Neural progenitor cell (in vitro differentiated cells): ENCODE measurements around the gene INPP4B. TPM values are rescaled to one million over a fixed set of nuclear protein-coding genes. Genes with fewer than 3 reads are reported as not detected.

Experiments used
- DNase-seq: peaks from one replicate; pipeline ENCODE4 v3.0.0-alpha.2; 2016; ENCODE audit warnings: low spot score
- H2AFZ ChIP-seq: fragments of 200-600 bp; sonication (generic); replicated peaks from 2 replicates; pipeline ENCODE4 v1.6.1; 2016; ENCODE audit warnings: antibody characterized with exemption
- H3F3A ChIP-seq: fragments of 200-600 bp; sonication (generic); 2 replicates; pipeline ENCODE4 v1.6.1; 2016; ENCODE audit warnings: antibody characterized with exemption, low read depth
- H3K27ac ChIP-seq: fragments of 200-600 bp; sonication (generic); 2 replicates; pipeline ENCODE4 v1.5.1; 2016; ENCODE audit warnings: mild to moderate bottlenecking
- H3K27me3 ChIP-seq: fragments of 200-600 bp; sonication (generic); 2 replicates; pipeline ENCODE4 v1.6.1; 2016; ENCODE audit warnings: mild to moderate bottlenecking, moderate library complexity
- H3K36me3 ChIP-seq: fragments of 200-600 bp; sonication (generic); 2 replicates; pipeline ENCODE4 v1.5.1; 2016
- H3K4me1 ChIP-seq: fragments of 200-600 bp; sonication (generic); 2 replicates; pipeline ENCODE4 v1.6.1; 2016; ENCODE audit warnings: mixed run types
- H3K4me2 ChIP-seq: fragments of 200-600 bp; sonication (generic); 2 replicates; pipeline ENCODE4 v1.6.1; 2016
- H3K4me3 ChIP-seq: fragments of 200-600 bp; sonication (generic); 2 replicates; pipeline ENCODE4 v1.5.1; 2016
- H3K79me2 ChIP-seq: fragments of 200-600 bp; sonication (generic); 2 replicates; pipeline ENCODE4 v1.6.1; 2016; ENCODE audit warnings: low read depth
- H3K9ac ChIP-seq: fragments of 200-600 bp; sonication (generic); 2 replicates; pipeline ENCODE4 v1.6.1; 2016
- H3K9me3 ChIP-seq: fragments of 200-600 bp; sonication (generic); 2 replicates; pipeline ENCODE4 v1.5.1; 2016; ENCODE audit warnings: low read depth
- H4K20me1 ChIP-seq: fragments of 200-600 bp; sonication (generic); 2 replicates; pipeline ENCODE4 v1.6.1; 2016; ENCODE audit warnings: low read depth
- H3K27ac Mint-ChIP-seq: 3 replicates; pipeline ENCODE4 v1.8.0; 2021; ENCODE audit warnings: mixed read lengths
- H3K27me3 Mint-ChIP-seq: 2 replicates; pipeline ENCODE4 v1.8.0; 2022; ENCODE audit warnings: low read depth, mild to moderate bottlenecking, inconsistent platforms, moderate library complexity, mixed read lengths; ENCODE audit not compliant: insufficient read depth
- H3K36me3 Mint-ChIP-seq: 3 replicates; pipeline ENCODE4 v1.8.0; 2021; ENCODE audit warnings: mixed read lengths
- H3K4me1 Mint-ChIP-seq: 3 replicates; pipeline ENCODE4 v1.8.0; 2021; ENCODE audit warnings: mixed read lengths
- H3K4me3 Mint-ChIP-seq: 3 replicates; pipeline ENCODE4 v1.8.0; 2021; ENCODE audit warnings: mild to moderate bottlenecking, moderate library complexity, mixed read lengths
- H3K9me3 Mint-ChIP-seq: 3 replicates; pipeline ENCODE4 v1.8.0; 2020; ENCODE audit warnings: mixed read lengths
- CTCF ChIP-seq: fragments of 200-600 bp; sonication (generic); IDR thresholded peaks from 2 replicates; pipeline ENCODE4 v1.5.1; 2017; ENCODE audit warnings: antibody characterized with exemption, mild to moderate bottlenecking
- EZH2 ChIP-seq: fragments of 200-600 bp; sonication (generic); IDR thresholded peaks from 2 replicates; pipeline ENCODE4 v1.6.1; 2017; ENCODE audit warnings: antibody characterized with exemption, mild to moderate bottlenecking, moderate library complexity
- EZH2phosphoT487 ChIP-seq: fragments of 200-600 bp; sonication (generic); IDR thresholded peaks from 2 replicates; pipeline ENCODE4 v1.6.1; 2017; ENCODE audit warnings: antibody characterized with exemption
- total RNA-seq: library from RNA; depleted of rRNA; stranded (reverse); fragments of >200 nt; gene quantifications from 2 replicates; pipeline ENCODE4 v1.2.3, GENCODE V29; 2015; ENCODE audit warnings: low replicate concordance

INPP4B gene
- total RNA-seq, 1 donor from 2014 or later: 1.3 TPM

- Histone ChIP-seq H3K4me3 (no peak overlapping the region), H3K9ac (no peak overlapping the region), H3K4me2 (no peak overlapping the region), H3K27me3 (no peaks in the 10 kb centered on the region), H2AFZ (no peak overlapping the region), H3K4me1 (no peaks in the 10 kb centered on the region), H3K9me3 (no peaks in the 10 kb centered on the region), H3K36me3 (no peaks in the 10 kb centered on the region), H3K79me2 (no peaks in the 10 kb centered on the region), H3F3A (no peaks in the 10 kb centered on the region), H4K20me1 (no peaks in the 10 kb centered on the region), H3K27ac (no peak overlapping the region)
- H3K9me3 Mint-ChIP-seq: peaks cover 9% of the 10 kb centered on the region
- H3K36me3 Mint-ChIP-seq: no peaks in the 10 kb centered on the region
- H3K27me3 Mint-ChIP-seq: peaks cover 3% of the 10 kb centered on the region
- no peak for DNase-seq
- H3K4me3 Mint-ChIP-seq: no peak overlapping the region
- H3K27ac Mint-ChIP-seq: no peak overlapping the region
- TF ChIP-seq CTCF: no peak
- TF ChIP-seq EZH2phosphoT487: no peak
- no peak for TF ChIP-seq EZH2
- no peaks in the 10 kb centered on the region for H3K4me1 Mint-ChIP-seq
These were observed 597.2 kb downstream of the INPP4B start for GRCh38 chr4:142248946-142249345.

- Mint-ChIP-seq H3K36me3 (no peaks in the 10 kb centered on the region), H3K9me3 (peaks cover 6% of the 10 kb centered on the region), H3K4me1 (no peaks in the 10 kb centered on the region), H3K27me3 (no peaks in the 10 kb centered on the region), H3K27ac (no peak overlapping the region), H3K4me3 (no peak overlapping the region)
- Histone ChIP-seq H3K79me2 (no peaks in the 10 kb centered on the region), H3K27ac (no peak overlapping the region), H3K4me1 (no peaks in the 10 kb centered on the region), H4K20me1 (no peaks in the 10 kb centered on the region), H3F3A (no peaks in the 10 kb centered on the region), H2AFZ (no peak overlapping the region), H3K4me2 (no peak overlapping the region), H3K9me3 (no peaks in the 10 kb centered on the region), H3K4me3 (no peak overlapping the region), H3K27me3 (no peaks in the 10 kb centered on the region), H3K36me3 (no peaks in the 10 kb centered on the region), H3K9ac (no peak overlapping the region)
- no peak for DNase-seq
- no peak for TF ChIP-seq EZH2phosphoT487
- no peak for TF ChIP-seq EZH2
- TF ChIP-seq CTCF: no peak
These were observed 602.8 kb downstream of the INPP4B start for GRCh38 chr4:142243255-142243654.

GRCh38 chr4:142242156-142242555 is 603.9 kb downstream of the INPP4B start:
- Histone ChIP-seq H3K9ac (no peak overlapping the region), H3K4me3 (no peak overlapping the region), H3K9me3 (no peaks in the 10 kb centered on the region), H3K4me1 (no peaks in the 10 kb centered on the region), H3F3A (no peaks in the 10 kb centered on the region), H3K4me2 (no peak overlapping the region), H3K27me3 (no peaks in the 10 kb centered on the region), H3K27ac (no peak overlapping the region), H3K36me3 (no peaks in the 10 kb centered on the region), H3K79me2 (no peaks in the 10 kb centered on the region), H4K20me1 (no peaks in the 10 kb centered on the region), H2AFZ (no peak overlapping the region)
- no peak overlapping the region for H3K4me3 Mint-ChIP-seq
- H3K27ac Mint-ChIP-seq: no peak overlapping the region
- H3K36me3 Mint-ChIP-seq: no peaks in the 10 kb centered on the region
- no peaks in the 10 kb centered on the region for H3K27me3 Mint-ChIP-seq
- no peak for DNase-seq
- no peak for TF ChIP-seq CTCF
- no peak for TF ChIP-seq EZH2
- TF ChIP-seq EZH2phosphoT487: no peak
- peaks cover 6% of the 10 kb centered on the region for H3K9me3 Mint-ChIP-seq
- no peaks in the 10 kb centered on the region for H3K4me1 Mint-ChIP-seq

GRCh38 chr4:142238589-142238988 is 607.5 kb downstream of the INPP4B start:
- no peak overlapping the region for H3K27ac Mint-ChIP-seq

More at GRCh38 chr4:142238589-142238988, 607.5 kb downstream of the INPP4B start:
- Histone ChIP-seq H3K27ac (no peak overlapping the region), H3K36me3 (no peaks in the 10 kb centered on the region), H3F3A (no peaks in the 10 kb centered on the region), H3K27me3 (no peaks in the 10 kb centered on the region), H3K9me3 (no peaks in the 10 kb centered on the region), H3K79me2 (no peaks in the 10 kb centered on the region), H3K9ac (no peak overlapping the region), H3K4me2 (no peak overlapping the region), H3K4me1 (no peaks in the 10 kb centered on the region), H2AFZ (no peak overlapping the region), H3K4me3 (no peak overlapping the region), H4K20me1 (no peaks in the 10 kb centered on the region)
- no peaks in the 10 kb centered on the region for H3K27me3 Mint-ChIP-seq
- no peak overlapping the region for H3K4me3 Mint-ChIP-seq
- no peaks in the 10 kb centered on the region for H3K9me3 Mint-ChIP-seq
- no peak for TF ChIP-seq EZH2phosphoT487
- no peak for TF ChIP-seq EZH2
- no peak for TF ChIP-seq CTCF
- no peaks in the 10 kb centered on the region for H3K4me1 Mint-ChIP-seq
- H3K36me3 Mint-ChIP-seq: no peaks in the 10 kb centered on the region
- DNase-seq: no peak
